ENCODE measurements around the gene ENPP7.

- TF ChIP-seq POLR2A (IDR thresholded peaks at IDR 0.05) (no peak), CTCF (IDR thresholded peaks at IDR 0.05) (no peak)
Observed at GRCh38 chr17:79790805-79791734, 60.3 kb downstream of the ENPP7 start.
